DOHH2 (cell line): ENCODE measurements around the gene FHOD3.

Source experiments
- EZH2phosphoT487 ChIP-seq: fragments of 200-600 bp; sonication (generic); IDR thresholded peaks from 2 replicates; pipeline ENCODE4 v1.6.1; 2017; ENCODE audit warnings: borderline replicate concordance, mild to moderate bottlenecking, antibody characterized with exemption, low read length, moderate library complexity, mixed read lengths
- TF ChIP-seq, protein P1 (sequence below): fragments of 200-600 bp; sonication (generic); IDR thresholded peaks from one replicate; pipeline ENCODE4 v1.5.1; 2014; ENCODE audit warnings: antibody characterized with exemption, mild to moderate bottlenecking, low read depth, low read length; ENCODE audit not compliant: poor library complexity, severe bottlenecking

GRCh38 chr18:36650906-36651305 is 353.4 kb downstream of the FHOD3 start:
- TF ChIP-seq, protein P1, sequence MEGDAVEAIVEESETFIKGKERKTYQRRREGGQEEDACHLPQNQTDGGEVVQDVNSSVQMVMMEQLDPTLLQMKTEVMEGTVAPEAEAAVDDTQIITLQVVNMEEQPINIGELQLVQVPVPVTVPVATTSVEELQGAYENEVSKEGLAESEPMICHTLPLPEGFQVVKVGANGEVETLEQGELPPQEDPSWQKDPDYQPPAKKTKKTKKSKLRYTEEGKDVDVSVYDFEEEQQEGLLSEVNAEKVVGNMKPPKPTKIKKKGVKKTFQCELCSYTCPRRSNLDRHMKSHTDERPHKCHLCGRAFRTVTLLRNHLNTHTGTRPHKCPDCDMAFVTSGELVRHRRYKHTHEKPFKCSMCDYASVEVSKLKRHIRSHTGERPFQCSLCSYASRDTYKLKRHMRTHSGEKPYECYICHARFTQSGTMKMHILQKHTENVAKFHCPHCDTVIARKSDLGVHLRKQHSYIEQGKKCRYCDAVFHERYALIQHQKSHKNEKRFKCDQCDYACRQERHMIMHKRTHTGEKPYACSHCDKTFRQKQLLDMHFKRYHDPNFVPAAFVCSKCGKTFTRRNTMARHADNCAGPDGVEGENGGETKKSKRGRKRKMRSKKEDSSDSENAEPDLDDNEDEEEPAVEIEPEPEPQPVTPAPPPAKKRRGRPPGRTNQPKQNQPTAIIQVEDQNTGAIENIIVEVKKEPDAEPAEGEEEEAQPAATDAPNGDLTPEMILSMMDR: no peak
- no peak for TF ChIP-seq EZH2phosphoT487
